ENCODE data around the gene ESPN. TPM values are rescaled to one million over a fixed set of nuclear protein-coding genes. Genes with fewer than 3 reads are reported as not detected.
"Not testable (repeated sequence)": the region's sequence is repeated elsewhere in the genome, so short reads cannot be mapped to it uniquely, and the experiment has no call there.

ESPN gene
- polyA plus RNA-seq, 1 experiment, result not detected

DNA sequence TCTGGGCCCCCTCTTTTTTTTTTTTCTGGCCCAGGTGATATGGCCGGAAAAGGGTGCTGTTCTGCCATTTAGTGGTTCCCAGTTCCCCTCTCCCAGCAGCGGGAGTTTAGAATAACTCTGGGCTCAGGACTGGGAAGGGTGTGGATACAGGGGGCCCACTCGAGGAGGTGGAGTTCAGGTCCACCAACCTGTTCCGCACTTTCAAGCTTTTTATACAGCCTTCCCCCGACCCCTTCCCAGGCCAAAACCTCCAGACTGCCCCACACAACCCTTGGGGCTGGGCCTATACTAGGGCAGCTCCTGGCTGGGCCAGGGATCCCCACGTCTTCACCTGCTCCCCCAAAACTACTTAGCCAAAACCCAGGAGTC lies 66.5 kb downstream of the ESPN start:
- no peaks in the 10 kb centered on the region; the same call in 1 of the 2 replicates for H3K9me3 ChIP-seq (ENCODE audit: control insufficient read depth, insufficient read depth, low read length)
- peak overlapping the region; percentile 91 for H3K4me3 ChIP-seq (ENCODE audit: low read depth, low read length)
- no peaks in the 10 kb centered on the region for H3K27me3 ChIP-seq (ENCODE audit: control insufficient read depth, insufficient read depth, low read length)
- no peak for DNase-seq (ENCODE audit: low read depth, low spot score)
- TF ChIP-seq, protein P1, sequence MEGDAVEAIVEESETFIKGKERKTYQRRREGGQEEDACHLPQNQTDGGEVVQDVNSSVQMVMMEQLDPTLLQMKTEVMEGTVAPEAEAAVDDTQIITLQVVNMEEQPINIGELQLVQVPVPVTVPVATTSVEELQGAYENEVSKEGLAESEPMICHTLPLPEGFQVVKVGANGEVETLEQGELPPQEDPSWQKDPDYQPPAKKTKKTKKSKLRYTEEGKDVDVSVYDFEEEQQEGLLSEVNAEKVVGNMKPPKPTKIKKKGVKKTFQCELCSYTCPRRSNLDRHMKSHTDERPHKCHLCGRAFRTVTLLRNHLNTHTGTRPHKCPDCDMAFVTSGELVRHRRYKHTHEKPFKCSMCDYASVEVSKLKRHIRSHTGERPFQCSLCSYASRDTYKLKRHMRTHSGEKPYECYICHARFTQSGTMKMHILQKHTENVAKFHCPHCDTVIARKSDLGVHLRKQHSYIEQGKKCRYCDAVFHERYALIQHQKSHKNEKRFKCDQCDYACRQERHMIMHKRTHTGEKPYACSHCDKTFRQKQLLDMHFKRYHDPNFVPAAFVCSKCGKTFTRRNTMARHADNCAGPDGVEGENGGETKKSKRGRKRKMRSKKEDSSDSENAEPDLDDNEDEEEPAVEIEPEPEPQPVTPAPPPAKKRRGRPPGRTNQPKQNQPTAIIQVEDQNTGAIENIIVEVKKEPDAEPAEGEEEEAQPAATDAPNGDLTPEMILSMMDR (IDR thresholded peaks at IDR 0.05; ENCODE audit: low read depth, low read length), result no peak
- H3K27ac ChIP-seq (ENCODE audit: low read depth, low read length), result peak overlapping the region; percentile 82
- POLR2A ChIA-PET, result no interaction called here
- CTCF ChIA-PET, result interaction anchor here (0.8 to 3.3 kb wide), 11 partner anchors 8 to 154 kb away, joined by 3 to 21 read pairs (median 8); partner anchors contain the start of gene TAS1R1

- ChIA-PET POLR2A (no interaction called here), CTCF (interaction anchor here (0.5 to 3.3 kb wide), 6 partner anchors 8 to 154 kb away, joined by 3 to 21 read pairs (median 4); partner anchors contain the start of gene TAS1R1)
- H3K27ac ChIP-seq (ENCODE audit: low read depth, low read length), result peak within 1 kb of the TSS; percentile 82
- no peaks in the 10 kb centered on the region for H3K27me3 ChIP-seq (ENCODE audit: control insufficient read depth, insufficient read depth, low read length)
- H3K4me3 ChIP-seq (ENCODE audit: low read depth, low read length), result peak within 1 kb of the TSS; percentile 91
- TF ChIP-seq, protein P1 (IDR thresholded peaks at IDR 0.05; ENCODE audit: low read depth, low read length), result no peak
- DNase-seq (ENCODE audit: low read depth, low spot score), result no peak
- no peaks in the 10 kb centered on the region; the same call in 1 of the 2 replicates for H3K9me3 ChIP-seq (ENCODE audit: control insufficient read depth, insufficient read depth, low read length)
Measured at GRCh38 chr1:6491480-6491962, 66.9 kb downstream of the ESPN start, which contains the start of gene PLEKHG5. Gene PLEKHG5, minus strand, starts transcription at chr1:6491667. Its CDS starts 14,096 bp downstream, at chr1:6477571.

- no peaks in the 10 kb centered on the region for H3K27me3 ChIP-seq (ENCODE audit: control insufficient read depth, insufficient read depth, low read length)
- ChIA-PET CTCF (interaction anchor here (0.5 to 1.1 kb wide), 2 partner anchors 16 to 128 kb away, joined by 3 to 4 read pairs; no protein-coding TSS in a partner anchor), POLR2A (no interaction called here)
- H3K4me3 ChIP-seq (ENCODE audit: low read depth, low read length), result peak overlapping the region; percentile 91; the same call in 1 of the 2 replicates
- peak overlapping the region; percentile 57 for H3K27ac ChIP-seq (ENCODE audit: low read depth, low read length)
- H3K9me3 ChIP-seq (ENCODE audit: control insufficient read depth, insufficient read depth, low read length), result no peaks in the 10 kb centered on the region; the same call in 1 of the 2 replicates
- DNase-seq (ENCODE audit: low read depth, low spot score), result no peak
- TF ChIP-seq, protein P1 (IDR thresholded peaks at IDR 0.05; ENCODE audit: low read depth, low read length), result no peak
Measured at GRCh38 chr1:6491966-6492365, 67.4 kb downstream of the ESPN start.

- POLR2A ChIA-PET, result interaction anchor here (0.7 kb wide), 1 partner anchor 84 kb away, joined by 4 read pairs; no protein-coding TSS in a partner anchor
- H3K27ac ChIP-seq (ENCODE audit: low read depth, low read length); H3K4me3 ChIP-seq (ENCODE audit: low read depth, low read length); H3K9me3 ChIP-seq (ENCODE audit: control insufficient read depth, insufficient read depth, low read length); DNase-seq (ENCODE audit: low read depth, low spot score); H3K27me3 ChIP-seq (ENCODE audit: control insufficient read depth, insufficient read depth, low read length): not testable (repeated sequence)
- CTCF ChIA-PET, result interaction anchor here (0.7 kb wide), 1 partner anchor 248 kb away, joined by 3 read pairs; no protein-coding TSS in a partner anchor
Measured at GRCh38 chr1:6493834-6494223, 69.3 kb downstream of the ESPN start.

- TF ChIP-seq, protein P1 (IDR thresholded peaks at IDR 0.05; ENCODE audit: low read depth, low read length), result no peak
- ChIA-PET POLR2A (interaction anchor here (0.7 kb wide), 1 partner anchor 83 kb away, joined by 4 read pairs; no protein-coding TSS in a partner anchor), CTCF (interaction anchor here (2.3 kb wide), 1 partner anchor 8 kb away, joined by 11 read pairs; no protein-coding TSS in a partner anchor)
- DNase-seq (ENCODE audit: low read depth, low spot score), result no peak
- H3K27ac ChIP-seq (ENCODE audit: low read depth, low read length), result no peak overlapping the region
- no peak overlapping the region for H3K4me3 ChIP-seq (ENCODE audit: low read depth, low read length)
- no peaks in the 10 kb centered on the region for H3K27me3 ChIP-seq (ENCODE audit: control insufficient read depth, insufficient read depth, low read length)
- H3K9me3 ChIP-seq (ENCODE audit: control insufficient read depth, insufficient read depth, low read length), result no peaks in the 10 kb centered on the region; the same call in 1 of the 2 replicates
Measured at GRCh38 chr1:6494627-6495026, 70.1 kb downstream of the ESPN start.

All from AG04450 (cell line).